BE2C (cell line): ENCODE data around the gene TNFRSF1A.
"Not testable (repeated sequence)": the region's sequence is repeated elsewhere in the genome, so short reads cannot be mapped to it uniquely, and the experiment has no call there.

Experiments used
- DNase-seq: peaks from one replicate; pipeline ENCODE4 v3.0.0-alpha.2; 2020
- H3K27me3 ChIP-seq: fragments of 250-450 bp; sonication (Bioruptor Pico); 2 replicates; pipeline ENCODE4 v1.5.1; 2020; ENCODE audit warnings: mild to moderate bottlenecking
- H3K36me3 ChIP-seq: fragments of 250-450 bp; sonication (Bioruptor Pico); 2 replicates; pipeline ENCODE4 v1.5.1; 2020; ENCODE audit warnings: mild to moderate bottlenecking
- H3K4me1 ChIP-seq: fragments of 250-450 bp; sonication (Bioruptor Pico); 2 replicates; pipeline ENCODE4 v1.5.1; 2020
- H3K4me3 ChIP-seq: 2 replicates; pipeline ENCODE4 v1.5.1; 2011; ENCODE audit warnings: low read depth, low read length
- H3K9me3 ChIP-seq: fragments of 250-450 bp; sonication (Bioruptor Pico); 2 replicates; pipeline ENCODE4 v1.5.1; 2020
- CTCF ChIP-seq: IDR thresholded peaks from 2 replicates; pipeline ENCODE4 v1.5.1; 2012; ENCODE audit warnings: mild to moderate bottlenecking, low read depth, low read length

Gene TNFRSF1A

GRCh38 chr12:6294156-6295093 lies 47.5 kb downstream of the TNFRSF1A start:
- no peak for TF ChIP-seq CTCF
- Histone ChIP-seq H3K4me3 (no peak overlapping the region), H3K4me1 (peaks cover 4% of the 10 kb centered on the region; the same call in 1 of the 2 replicates), H3K9me3 (no peaks in the 10 kb centered on the region), H3K27me3 (no peaks in the 10 kb centered on the region), H3K36me3 (no peaks in the 10 kb centered on the region)
- no peak for DNase-seq

GRCh38 chr12:6292606-6293005 lies 49.3 kb downstream of the TNFRSF1A start:
- no peaks in the 10 kb centered on the region for H3K27me3 ChIP-seq
- H3K9me3 ChIP-seq: no peaks in the 10 kb centered on the region
- no peak for TF ChIP-seq CTCF
- DNase-seq: no peak
- H3K4me3 ChIP-seq: no peak overlapping the region
- H3K36me3 ChIP-seq: no peaks in the 10 kb centered on the region
- H3K4me1 ChIP-seq: peaks cover 4% of the 10 kb centered on the region; the same call in 1 of the 2 replicates

- H3K9me3 ChIP-seq, H3K36me3 ChIP-seq, H3K27me3 ChIP-seq, H3K4me3 ChIP-seq, DNase-seq: not testable (repeated sequence)
- peaks cover 12% of the 10 kb centered on the region for H3K4me1 ChIP-seq
Measured at GRCh38 chr12:6289906-6290305, 52.0 kb downstream of the TNFRSF1A start.

- H3K4me1 ChIP-seq, DNase-seq: not testable (repeated sequence)
Measured at GRCh38 chr12:6289081-6289480, 52.8 kb downstream of the TNFRSF1A start.

GRCh38 chr12:6288235-6288634 lies 53.6 kb downstream of the TNFRSF1A start:
- no peak for DNase-seq
- no peak for TF ChIP-seq CTCF
- Histone ChIP-seq H3K27me3 (no peaks in the 10 kb centered on the region), H3K4me1 (peaks cover 8% of the 10 kb centered on the region), H3K4me3 (no peak overlapping the region), H3K36me3 (no peaks in the 10 kb centered on the region), H3K9me3 (no peaks in the 10 kb centered on the region)

More at GRCh38 chr12:6289081-6289480, 52.8 kb downstream of the TNFRSF1A start:
- not testable (repeated sequence) for H3K27me3 ChIP-seq, H3K4me3 ChIP-seq, H3K36me3 ChIP-seq, H3K9me3 ChIP-seq

- DNase-seq: no peak
- Histone ChIP-seq H3K9me3 (no peaks in the 10 kb centered on the region), H3K36me3 (no peaks in the 10 kb centered on the region), H3K4me3 (no peak overlapping the region), H3K4me1 (peaks cover 8% of the 10 kb centered on the region), H3K27me3 (no peaks in the 10 kb centered on the region)
- TF ChIP-seq CTCF: no peak
Measured at GRCh38 chr12:6285532-6286306, 56.2 kb downstream of the TNFRSF1A start.

- peak; percentile 67 for DNase-seq
Measured at GRCh38 chr12:6285063-6285477, 56.8 kb downstream of the TNFRSF1A start.

More at GRCh38 chr12:6285063-6285477, 56.8 kb downstream of the TNFRSF1A start:
- Histone ChIP-seq H3K27me3 (no peaks in the 10 kb centered on the region), H3K4me1 (peaks cover 8% of the 10 kb centered on the region), H3K9me3 (no peaks in the 10 kb centered on the region), H3K36me3 (no peaks in the 10 kb centered on the region), H3K4me3 (no peak overlapping the region)
- TF ChIP-seq CTCF: peak; percentile 96
